HepG2 (cell line): Measurements from ENCODE around the gene DGAT2. TPM values are rescaled to one million over a fixed set of nuclear protein-coding genes. Genes with fewer than 3 reads are reported as not detected.

ENCODE experiments used
- CREM ChIP-seq, 2 experiments: sonication (generic) in 1 of 2; formaldehyde crosslinking in 1 of 2; IDR thresholded peaks; 2 replicates each; pipeline versions ENCODE4 v1.4.0 to v1.6.1; 2016 to 2020; ENCODE audit warnings: antibody characterized with exemption in 1 of 2, mild to moderate bottlenecking in 1 of 2, missing genetic modification reagents in 1 of 2
- DMTF1 ChIP-seq: sonication (generic); formaldehyde crosslinking; IDR thresholded peaks from 2 replicates; pipeline ENCODE4 v1.4.0; 2020; ENCODE audit warnings: mild to moderate bottlenecking, missing genetic modification reagents
- EEA1 ChIP-seq: sonication (generic); formaldehyde crosslinking; IDR thresholded peaks from 2 replicates; pipeline ENCODE4 v1.5.1; 2020; ENCODE audit warnings: mild to moderate bottlenecking, missing genetic modification reagents, borderline replicate concordance
- FOSL1 ChIP-seq: sonication (generic); formaldehyde crosslinking; IDR thresholded peaks from 2 replicates; pipeline ENCODE4 v1.9.0; 2021; ENCODE audit warnings: missing genetic modification reagents, borderline replicate concordance
- HBP1 ChIP-seq: IDR thresholded peaks from 2 replicates; pipeline ENCODE4 v1.6.1; 2016; ENCODE audit warnings: low read depth, control low read depth
- HIC2 ChIP-seq: sonication (generic); formaldehyde crosslinking; IDR thresholded peaks from 2 replicates; pipeline ENCODE4 v1.9.0; 2022; ENCODE audit warnings: low read depth, missing genetic modification reagents
- NR1H2 ChIP-seq: sonication (generic); formaldehyde crosslinking; IDR thresholded peaks from 2 replicates; pipeline ENCODE4 v1.8.1; 2022; ENCODE audit warnings: low read depth, missing genetic modification reagents, borderline replicate concordance
- RFX5 ChIP-seq: IDR thresholded peaks from 2 replicates; pipeline ENCODE4 v1.6.1; 2011; ENCODE audit warnings: low read depth, low read length, improper control_type of control experiment
- SPEN ChIP-seq: sonication (generic); formaldehyde crosslinking; IDR thresholded peaks from 2 replicates; pipeline ENCODE4 v1.5.1; 2020; ENCODE audit warnings: low read depth, mild to moderate bottlenecking, missing genetic modification reagents
- THAP7 ChIP-seq: sonication (generic); formaldehyde crosslinking; IDR thresholded peaks from 2 replicates; pipeline ENCODE4 v1.8.1; 2023; ENCODE audit warnings: mild to moderate bottlenecking, missing genetic modification reagents
- TRIM24 ChIP-seq: sonication (generic); formaldehyde crosslinking; IDR thresholded peaks from 2 replicates; pipeline ENCODE4 v1.8.0; 2022; ENCODE audit warnings: mild to moderate bottlenecking, missing genetic modification reagents
- UBTF ChIP-seq: sonication (generic); formaldehyde crosslinking; IDR thresholded peaks from 2 replicates; pipeline ENCODE4 v1.4.0; 2020; ENCODE audit warnings: mild to moderate bottlenecking, missing genetic modification reagents
- ZNF383 ChIP-seq: sonication (generic); formaldehyde crosslinking; IDR thresholded peaks from 2 replicates; pipeline ENCODE4 v1.4.0; 2020; ENCODE audit warnings: missing genetic modification reagents, mild to moderate bottlenecking, borderline replicate concordance
- ZNF512 ChIP-seq: sonication (generic); formaldehyde crosslinking; IDR thresholded peaks from 2 replicates; pipeline ENCODE4 v1.4.0; 2020; ENCODE audit warnings: mild to moderate bottlenecking, missing genetic modification reagents
- ZNF567 ChIP-seq: sonication (generic); formaldehyde crosslinking; IDR thresholded peaks from 2 replicates; pipeline ENCODE4 v1.8.1; 2023; ENCODE audit warnings: mild to moderate bottlenecking, missing genetic modification reagents, borderline replicate concordance
- ZNF572 ChIP-seq: sonication (generic); formaldehyde crosslinking; IDR thresholded peaks from 2 replicates; pipeline ENCODE4 v1.5.1; 2020; ENCODE audit warnings: mild to moderate bottlenecking, missing genetic modification reagents
- ZNF7 ChIP-seq: IDR thresholded peaks from 2 replicates; pipeline ENCODE4 v1.6.1; 2016; ENCODE audit warnings: missing biosample characterization, missing genetic modification reagents
- polyA plus RNA-seq, 8 experiments: library from polyadenylated mRNA; depleted of rRNA in 3 of 8; stranded (reverse) in 7 of 8; unstranded in 1 of 8; fragments of >200 nt; fragmentation: Illumina TruSeq in 4 of 8; extraction: Trizol in 4 of 8; gene quantifications; 2 replicates each; pipeline versions ENCODE4 v1.2.1 to v1.2.3, GENCODE V29; 2011 to 2016; ENCODE audit warnings: low read depth in 4 of 8, missing spikeins in 1 of 8, mixed read lengths in 1 of 8; ENCODE audit not compliant: insufficient read depth in 1 of 8
- total RNA-seq, 5 experiments: library from RNA; depleted of rRNA; stranded (reverse); fragments of >200 nt; fragmentation: Illumina TruSeq; extraction: Trizol; gene quantifications; 2 replicates each; pipeline ENCODE4 v1.2.3, GENCODE V29; 2016; ENCODE audit warnings: low read depth in 1 of 5

DGAT2 gene
- total and polyA plus RNA-seq, 2 of the 13 experiments (the other 11 are each of a cell fraction or from before 2014, with no cell fraction given) = 39.0 to 65.6 TPM

GRCh38 chr11:75768112-75768908, at the start of gene DGAT2 (continued):
- TF ChIP-seq SPEN (CRISPR knock-in tag) (0 out of 2 replicates have a peak, but pooled peaks have one; percentile 66), HBP1 (CRISPR knock-in tag) (no peak), HIC2 (CRISPR knock-in tag) (peak; percentile 26; the same call in 1 of the 2 replicates), NR1H2 (CRISPR knock-in tag) (no peak), UBTF (CRISPR knock-in tag) (peak; percentile 59; the same call in 1 of the 2 replicates), TRIM24 (no peak), ZNF7 (no peak), DMTF1 (CRISPR knock-in tag) (no peak), THAP7 (CRISPR knock-in tag) (peak; percentile 82; the same call in 1 of the 2 replicates), RFX5 (no peak), ZNF567 (CRISPR knock-in tag) (no peak), ZNF572 (CRISPR knock-in tag) (0 out of 2 replicates have a peak, but pooled peaks have one; percentile 74), ZNF383 (CRISPR knock-in tag) (no peak), EEA1 (peak; percentile 51; the same call in 1 of the 2 replicates), FOSL1 (CRISPR knock-in tag) (peak; percentile 29; the same call in 1 of the 2 replicates), ZNF512 (CRISPR knock-in tag) (no peak), CREM (IDR thresholded peaks at IDR 0.05) (no peak), CREM (CRISPR knock-in tag; IDR thresholded peaks at IDR 0.05) (no peak)
